H9 (cell line): ENCODE measurements around the gene ARID1A. TPM values are rescaled to one million over a fixed set of nuclear protein-coding genes. Genes with fewer than 3 reads are reported as not detected.

Experiments
- DNase-seq: peaks from one replicate; pipeline ENCODE4 v3.0.0-alpha.2; 2017
- H2AFZ ChIP-seq: one replicate; pipeline ENCODE4 v1.6.1; 2013; ENCODE audit warnings: mild to moderate bottlenecking, low read length, control low read depth, moderate library complexity
- H2AK5ac ChIP-seq: 2 replicates; pipeline ENCODE4 v1.6.1; 2013; ENCODE audit warnings: low read length, control low read depth, mixed read lengths; ENCODE audit not compliant: insufficient read length
- H2BK120ac ChIP-seq: one replicate; pipeline ENCODE4 v1.6.1; 2013; ENCODE audit warnings: low read depth, mild to moderate bottlenecking, low read length, control low read depth, inconsistent platforms; ENCODE audit not compliant: poor library complexity, severe bottlenecking
- H2BK12ac ChIP-seq: 2 replicates; pipeline ENCODE4 v1.6.1; 2013; ENCODE audit warnings: low read length, control low read depth, mixed read lengths, low read depth; ENCODE audit not compliant: insufficient read length
- H2BK15ac ChIP-seq: 2 replicates; pipeline ENCODE4 v1.6.1; 2013; ENCODE audit warnings: low read depth, low read length, control low read depth
- H2BK20ac ChIP-seq: one replicate; pipeline ENCODE4 v1.6.1; 2013; ENCODE audit warnings: low read depth, mild to moderate bottlenecking, low read length, control low read depth, inconsistent platforms; ENCODE audit not compliant: poor library complexity, severe bottlenecking
- H2BK5ac ChIP-seq: 2 replicates; pipeline ENCODE4 v1.6.1; 2013; ENCODE audit warnings: low read length, control low read depth, mixed read lengths; ENCODE audit not compliant: insufficient read length
- H3K14ac ChIP-seq: 2 replicates; pipeline ENCODE4 v1.6.1; 2013; ENCODE audit warnings: low read length, control low read depth; ENCODE audit not compliant: insufficient read depth
- H3K18ac ChIP-seq: 2 replicates; pipeline ENCODE4 v1.6.1; 2013; ENCODE audit warnings: low read depth, mild to moderate bottlenecking, mixed read lengths, low read length, control low read depth; ENCODE audit not compliant: insufficient read length
- H3K23ac ChIP-seq: 2 replicates; pipeline ENCODE4 v1.6.1; 2013; ENCODE audit warnings: low read length, control low read depth, mixed read lengths, low read depth; ENCODE audit not compliant: insufficient read length
- H3K23me2 ChIP-seq: 2 replicates; pipeline ENCODE4 v1.6.1; 2013; ENCODE audit warnings: low read depth, mild to moderate bottlenecking, mixed read lengths, low read length, control low read depth; ENCODE audit not compliant: insufficient read length, poor library complexity, severe bottlenecking
- H3K27ac ChIP-seq: 2 replicates; pipeline ENCODE4 v1.5.1; 2013; ENCODE audit warnings: low read length, control low read depth, mixed read lengths, low read depth; ENCODE audit not compliant: insufficient read length
- H3K27me3 ChIP-seq: 2 replicates; pipeline ENCODE4 v1.6.1; 2013; ENCODE audit warnings: low read length, control low read depth, inconsistent platforms; ENCODE audit not compliant: insufficient read depth
- H3K4ac ChIP-seq: 2 replicates; pipeline ENCODE4 v1.6.1; 2013; ENCODE audit warnings: low read depth, mild to moderate bottlenecking, control low read depth, inconsistent platforms, low read length, moderate library complexity
- H3K4me1 ChIP-seq: 2 replicates; pipeline ENCODE4 v1.6.1; 2013; ENCODE audit warnings: low read length, control low read depth, inconsistent platforms; ENCODE audit not compliant: insufficient read depth
- H3K4me2 ChIP-seq: 2 replicates; pipeline ENCODE4 v1.6.1; 2013; ENCODE audit warnings: low read length, control low read depth, mixed read lengths; ENCODE audit not compliant: insufficient read length, insufficient read depth
- H3K56ac ChIP-seq: 2 replicates; pipeline ENCODE4 v1.6.1; 2013; ENCODE audit warnings: low read depth, mild to moderate bottlenecking, mixed read lengths, low read length, control low read depth; ENCODE audit not compliant: insufficient read length
- H3K79me1 ChIP-seq: 2 replicates; pipeline ENCODE4 v1.6.1; 2013; ENCODE audit warnings: low read depth, mild to moderate bottlenecking, moderate library complexity, low read length, control low read depth, inconsistent platforms; ENCODE audit not compliant: insufficient read depth, poor library complexity, severe bottlenecking
- H3K79me2 ChIP-seq: 2 replicates; pipeline ENCODE4 v1.6.1; 2013; ENCODE audit warnings: low read length, control low read depth, inconsistent platforms; ENCODE audit not compliant: insufficient read depth
- H3K9ac ChIP-seq: 2 replicates; pipeline ENCODE4 v1.6.1; 2013; ENCODE audit warnings: low read length, control low read depth, mixed read lengths; ENCODE audit not compliant: insufficient read length; ENCODE audit errors: extremely low read depth
- H3K9me3 ChIP-seq: one replicate; pipeline ENCODE4 v1.6.1; 2013; ENCODE audit warnings: low read depth, low read length, inconsistent platforms; ENCODE audit not compliant: control insufficient read depth
- H3T11ph ChIP-seq: one replicate; pipeline ENCODE4 v1.6.1; 2013; ENCODE audit warnings: mild to moderate bottlenecking, low read length, control low read depth, inconsistent platforms
- H4K20me1 ChIP-seq: one replicate; pipeline ENCODE4 v1.6.1; 2013; ENCODE audit not compliant: control insufficient read depth, insufficient read length, insufficient read depth
- H4K5ac ChIP-seq: 2 replicates; pipeline ENCODE4 v1.6.1; 2013; ENCODE audit warnings: low read depth, mild to moderate bottlenecking, mixed read lengths, low read length, control low read depth; ENCODE audit not compliant: insufficient read length
- H4K8ac ChIP-seq: replicated peaks from 2 replicates; pipeline ENCODE4 v1.6.1; 2013; ENCODE audit warnings: low read length, control low read depth, mixed read lengths, low read depth; ENCODE audit not compliant: insufficient read length
- H4K91ac ChIP-seq: 2 replicates; pipeline ENCODE4 v1.6.1; 2013; ENCODE audit warnings: low read depth, mild to moderate bottlenecking, moderate library complexity, mixed read lengths, low read length, control low read depth; ENCODE audit not compliant: insufficient read length
- H3K27ac Mint-ChIP-seq, 3 experiments: 2 replicates in 2 of 3; 3 replicates in 1 of 3; pipeline ENCODE4 v1.8.0; 2020 to 2021; ENCODE audit warnings: mixed read lengths in 3 of 3, mild to moderate bottlenecking in 1 of 3, moderate library complexity in 1 of 3
- H3K27me3 Mint-ChIP-seq: 2 replicates; pipeline ENCODE4 v1.8.0; 2021; ENCODE audit warnings: low read depth, mild to moderate bottlenecking, moderate library complexity, mixed read lengths
- H3K36me3 Mint-ChIP-seq, 3 experiments: 2 replicates in 2 of 3; 3 replicates in 1 of 3; pipeline ENCODE4 v1.8.0; 2020 to 2021; ENCODE audit warnings: low read depth in 3 of 3, mixed read lengths in 3 of 3; ENCODE audit not compliant: insufficient read depth in 1 of 3
- H3K4me1 Mint-ChIP-seq, 2 experiments: 2 replicates each; pipeline ENCODE4 v1.8.0; 2020; ENCODE audit warnings: mixed read lengths in 2 of 2
- H3K4me3 Mint-ChIP-seq, 2 experiments: 2 replicates in 1 of 2; 3 replicates in 1 of 2; pipeline ENCODE4 v1.8.0; 2020 to 2021; ENCODE audit warnings: mild to moderate bottlenecking in 2 of 2, mixed read lengths in 2 of 2, moderate library complexity in 1 of 2
- H3K9me3 Mint-ChIP-seq, 2 experiments: 2 replicates in 1 of 2; 3 replicates in 1 of 2; pipeline ENCODE4 v1.8.0; 2020; ENCODE audit warnings: mild to moderate bottlenecking in 2 of 2, mixed read lengths in 2 of 2, moderate library complexity in 1 of 2
- total RNA-seq: library from RNA; stranded (reverse); gene quantifications from 2 replicates; pipeline ENCODE4 v1.2.1, GENCODE V29; 2021
- TF ChIP-seq, protein P1 (sequence below): fragments of 200-600 bp; sonication (generic); conservative IDR thresholded peaks from 3 replicates; pipeline ENCODE4 v1.8.0; 2021; ENCODE audit warnings: antibody characterized with exemption, mild to moderate bottlenecking

The ARID1A gene
- total RNA-seq, 1 experiment from 2014 or later: 147 TPM

GRCh38 chr1:26811708-26812107, 115.9 kb downstream of the ARID1A start:
- Histone ChIP-seq H2AK5ac (no peak overlapping the region), H2BK15ac (no peak overlapping the region), H3K9me3 (no peaks in the 10 kb centered on the region), H2BK20ac (no peak overlapping the region), H3K27ac (no peak overlapping the region), H2BK5ac (no peak overlapping the region), H3K79me2 (no peaks in the 10 kb centered on the region), H4K20me1 (no peaks in the 10 kb centered on the region), H3K14ac (no peak overlapping the region), H3K4me1 (no peaks in the 10 kb centered on the region), H3K79me1 (no peaks in the 10 kb centered on the region), H3K4me2 (no peak overlapping the region), H3K27me3 (no peaks in the 10 kb centered on the region), H3K4ac (no peak overlapping the region), H2BK12ac (no peak overlapping the region), H4K8ac (no peak overlapping the region), H3K23ac (no peak overlapping the region), H3T11ph (no peak overlapping the region), H2BK120ac (no peak overlapping the region), H2AFZ (no peak overlapping the region), H4K91ac (no peak overlapping the region), H4K5ac (no peak overlapping the region), H3K23me2 (no peaks in the 10 kb centered on the region), H3K18ac (no peak overlapping the region), H3K56ac (no peak overlapping the region), H3K9ac (no peak overlapping the region)
- H3K4me1 Mint-ChIP-seq: no peaks in the 10 kb centered on the region
- H3K36me3 Mint-ChIP-seq: no peaks in the 10 kb centered on the region
- H3K27ac Mint-ChIP-seq: no peak overlapping the region
- no peak for DNase-seq
- no peak overlapping the region for H3K4me3 Mint-ChIP-seq
- peaks cover 3 to 4% of the 10 kb centered on the region in 2 experiments; a peak in 4 of 5 replicates for H3K9me3 Mint-ChIP-seq
- TF ChIP-seq, protein P1, sequence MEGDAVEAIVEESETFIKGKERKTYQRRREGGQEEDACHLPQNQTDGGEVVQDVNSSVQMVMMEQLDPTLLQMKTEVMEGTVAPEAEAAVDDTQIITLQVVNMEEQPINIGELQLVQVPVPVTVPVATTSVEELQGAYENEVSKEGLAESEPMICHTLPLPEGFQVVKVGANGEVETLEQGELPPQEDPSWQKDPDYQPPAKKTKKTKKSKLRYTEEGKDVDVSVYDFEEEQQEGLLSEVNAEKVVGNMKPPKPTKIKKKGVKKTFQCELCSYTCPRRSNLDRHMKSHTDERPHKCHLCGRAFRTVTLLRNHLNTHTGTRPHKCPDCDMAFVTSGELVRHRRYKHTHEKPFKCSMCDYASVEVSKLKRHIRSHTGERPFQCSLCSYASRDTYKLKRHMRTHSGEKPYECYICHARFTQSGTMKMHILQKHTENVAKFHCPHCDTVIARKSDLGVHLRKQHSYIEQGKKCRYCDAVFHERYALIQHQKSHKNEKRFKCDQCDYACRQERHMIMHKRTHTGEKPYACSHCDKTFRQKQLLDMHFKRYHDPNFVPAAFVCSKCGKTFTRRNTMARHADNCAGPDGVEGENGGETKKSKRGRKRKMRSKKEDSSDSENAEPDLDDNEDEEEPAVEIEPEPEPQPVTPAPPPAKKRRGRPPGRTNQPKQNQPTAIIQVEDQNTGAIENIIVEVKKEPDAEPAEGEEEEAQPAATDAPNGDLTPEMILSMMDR: no peak
- peaks cover 3% of the 10 kb centered on the region; the same call in 1 of the 2 replicates for H3K27me3 Mint-ChIP-seq
